Ovary (tissue), 3 donors: ENCODE measurements around the gene TOM1L2.

ENCODE experiments used
- POLR2A ChIP-seq: fragments of 450-650 bp; IDR thresholded peaks from one replicate; pipeline ENCODE4 v1.6.1; 2017; ENCODE audit warnings: antibody characterized with exemption, mild to moderate bottlenecking, moderate library complexity
- TF ChIP-seq, protein P1 (sequence below), 3 donors: fragments of 450-650 bp in 2 of 3; fragments of 200-600 bp in 1 of 3; IDR thresholded peaks; one replicate each; pipeline versions ENCODE4 v1.5.1 to v1.8.0; 2016 to 2022; ENCODE audit warnings: antibody characterized with exemption in 3 of 3, mild to moderate bottlenecking in 1 of 3
- donor health status: DM: no; HTN: no; CAD: no.

DNA sequence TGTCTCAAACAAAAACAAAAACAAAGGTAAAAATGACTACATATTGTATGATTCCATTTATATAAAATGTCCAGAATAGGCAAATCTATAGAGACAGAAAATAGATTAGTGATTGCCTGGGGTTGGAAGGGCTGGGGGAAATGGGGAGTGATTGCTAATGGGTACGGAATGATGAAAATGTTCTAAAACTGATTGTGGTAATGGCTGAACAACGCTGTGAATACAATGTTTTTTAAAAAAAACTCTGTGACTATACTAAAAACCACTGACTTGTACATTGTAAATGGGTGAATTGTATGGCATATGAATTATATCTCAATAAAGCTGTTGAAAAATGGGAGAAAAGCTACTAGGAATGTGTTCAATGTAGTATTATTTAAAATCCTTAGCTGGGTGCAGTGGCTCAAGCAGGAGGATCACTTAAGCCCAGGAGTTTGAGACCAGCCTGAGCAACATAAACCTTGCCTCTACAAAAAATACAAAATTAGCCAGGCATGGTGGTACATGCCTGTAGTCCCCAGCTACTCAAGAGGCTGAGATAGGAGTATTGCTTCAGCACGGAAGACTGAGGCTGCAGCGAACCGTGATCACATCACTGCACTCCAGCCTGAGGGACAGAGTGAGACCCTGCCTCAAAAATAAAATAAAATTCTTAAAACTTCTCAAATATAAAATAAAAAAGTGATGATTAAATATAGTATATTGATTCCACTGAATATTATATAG, 47.9 kb downstream of the TOM1L2 start:
- TF ChIP-seq, protein P1, sequence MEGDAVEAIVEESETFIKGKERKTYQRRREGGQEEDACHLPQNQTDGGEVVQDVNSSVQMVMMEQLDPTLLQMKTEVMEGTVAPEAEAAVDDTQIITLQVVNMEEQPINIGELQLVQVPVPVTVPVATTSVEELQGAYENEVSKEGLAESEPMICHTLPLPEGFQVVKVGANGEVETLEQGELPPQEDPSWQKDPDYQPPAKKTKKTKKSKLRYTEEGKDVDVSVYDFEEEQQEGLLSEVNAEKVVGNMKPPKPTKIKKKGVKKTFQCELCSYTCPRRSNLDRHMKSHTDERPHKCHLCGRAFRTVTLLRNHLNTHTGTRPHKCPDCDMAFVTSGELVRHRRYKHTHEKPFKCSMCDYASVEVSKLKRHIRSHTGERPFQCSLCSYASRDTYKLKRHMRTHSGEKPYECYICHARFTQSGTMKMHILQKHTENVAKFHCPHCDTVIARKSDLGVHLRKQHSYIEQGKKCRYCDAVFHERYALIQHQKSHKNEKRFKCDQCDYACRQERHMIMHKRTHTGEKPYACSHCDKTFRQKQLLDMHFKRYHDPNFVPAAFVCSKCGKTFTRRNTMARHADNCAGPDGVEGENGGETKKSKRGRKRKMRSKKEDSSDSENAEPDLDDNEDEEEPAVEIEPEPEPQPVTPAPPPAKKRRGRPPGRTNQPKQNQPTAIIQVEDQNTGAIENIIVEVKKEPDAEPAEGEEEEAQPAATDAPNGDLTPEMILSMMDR (IDR thresholded peaks at IDR 0.05) = no peak
- no peak for TF ChIP-seq POLR2A
